ENCODE data around the gene TBCD. TPM values are rescaled to one million over a fixed set of nuclear protein-coding genes. Genes with fewer than 3 reads are reported as not detected.
A peak's percentile ranks its signal among the peaks of the same experiment; 100 is the strongest.

Gene TBCD
- 207 TPM for total RNA-seq (ENCODE audit: unreplicated experiment)
- long read RNA-seq, full-length matches to known transcripts, result 1 of 22 reads
- long read RNA-seq, partial matches to known transcripts, result 5 of 22 reads
- long read RNA-seq, other reads (novel, unspliced or antisense), result 16 of 22 reads

GRCh38 chr17:82751571-82752370, at the start of gene TBCD:
Gene TBCD, plus strand, starts transcription at chr17:82752065. Its CDS starts 129 bp downstream, at chr17:82752194.
- Mint-ChIP-seq H3K27me3 (ENCODE audit: unreplicated experiment) (peaks cover 11% of the 10 kb centered on the region), H3K27ac (ENCODE audit: unreplicated experiment) (no peak within 1 kb of the TSS), H3K36me3 (ENCODE audit: low read depth, unreplicated experiment) (no peaks in the 10 kb centered on the region), H3K9me3 (ENCODE audit: unreplicated experiment) (no peaks in the 10 kb centered on the region), H3K4me1 (ENCODE audit: unreplicated experiment) (peaks cover 4% of the 10 kb centered on the region), H3K4me3 (ENCODE audit: unreplicated experiment) (peak within 1 kb of the TSS; percentile 94)
- TF ChIP-seq CTCF (IDR thresholded peaks at IDR 0.05; ENCODE audit: unreplicated experiment), result no peak
- peak; percentile 92 for DNase-seq (ENCODE audit: low spot score)

GRCh38 chr17:82702231-82702927, 49.5 kb upstream of the TBCD start:
- Mint-ChIP-seq H3K9me3 (ENCODE audit: unreplicated experiment) (no peaks in the 10 kb centered on the region), H3K36me3 (ENCODE audit: low read depth, unreplicated experiment) (no peaks in the 10 kb centered on the region), H3K27ac (ENCODE audit: unreplicated experiment) (no peak overlapping the region), H3K4me1 (ENCODE audit: unreplicated experiment) (peaks cover 4% of the 10 kb centered on the region), H3K27me3 (ENCODE audit: unreplicated experiment) (peaks cover 17% of the 10 kb centered on the region), H3K4me3 (ENCODE audit: unreplicated experiment) (no peak overlapping the region)
- no peak for TF ChIP-seq CTCF (IDR thresholded peaks at IDR 0.05; ENCODE audit: unreplicated experiment)
- DNase-seq (ENCODE audit: low spot score), result no peak

- DNase-seq (ENCODE audit: low spot score), result no peak
- H3K4me1 Mint-ChIP-seq (ENCODE audit: unreplicated experiment), result peaks cover 4% of the 10 kb centered on the region
- H3K27ac Mint-ChIP-seq (ENCODE audit: unreplicated experiment), result no peak overlapping the region
- peaks cover 17% of the 10 kb centered on the region for H3K27me3 Mint-ChIP-seq (ENCODE audit: unreplicated experiment)
- H3K36me3 Mint-ChIP-seq (ENCODE audit: low read depth, unreplicated experiment), result no peaks in the 10 kb centered on the region
- no peaks in the 10 kb centered on the region for H3K9me3 Mint-ChIP-seq (ENCODE audit: unreplicated experiment)
- H3K4me3 Mint-ChIP-seq (ENCODE audit: unreplicated experiment), result no peak overlapping the region
- TF ChIP-seq CTCF (IDR thresholded peaks at IDR 0.05; ENCODE audit: unreplicated experiment), result no peak
Measured at GRCh38 chr17:82703036-82703745, 48.7 kb upstream of the TBCD start.

GRCh38 chr17:82703935-82704865, 47.7 kb upstream of the TBCD start:
- no peak overlapping the region for H3K4me3 Mint-ChIP-seq (ENCODE audit: unreplicated experiment)
- no peak for DNase-seq (ENCODE audit: low spot score)
- no peaks in the 10 kb centered on the region for H3K9me3 Mint-ChIP-seq (ENCODE audit: unreplicated experiment)
- peaks cover 14% of the 10 kb centered on the region for H3K27me3 Mint-ChIP-seq (ENCODE audit: unreplicated experiment)
- H3K27ac Mint-ChIP-seq (ENCODE audit: unreplicated experiment), result no peak overlapping the region
- TF ChIP-seq CTCF (IDR thresholded peaks at IDR 0.05; ENCODE audit: unreplicated experiment), result no peak
- no peaks in the 10 kb centered on the region for H3K36me3 Mint-ChIP-seq (ENCODE audit: low read depth, unreplicated experiment)
- peaks cover 3% of the 10 kb centered on the region for H3K4me1 Mint-ChIP-seq (ENCODE audit: unreplicated experiment)

Data from endothelial cell (in vitro differentiated cells).